Raji (cell line): ENCODE measurements around the gene LIX1L.

Source experiments
- POLR2A ChIP-seq: IDR thresholded peaks from 2 replicates; pipeline ENCODE4 v1.6.1; 2011; ENCODE audit warnings: low read depth, low read length, control low read depth; ENCODE audit not compliant: insufficient read depth

Gene LIX1L

GRCh38 chr1:145906954-145907753 is 50.7 kb downstream of the LIX1L start:
- no peak for TF ChIP-seq POLR2A

DNA sequence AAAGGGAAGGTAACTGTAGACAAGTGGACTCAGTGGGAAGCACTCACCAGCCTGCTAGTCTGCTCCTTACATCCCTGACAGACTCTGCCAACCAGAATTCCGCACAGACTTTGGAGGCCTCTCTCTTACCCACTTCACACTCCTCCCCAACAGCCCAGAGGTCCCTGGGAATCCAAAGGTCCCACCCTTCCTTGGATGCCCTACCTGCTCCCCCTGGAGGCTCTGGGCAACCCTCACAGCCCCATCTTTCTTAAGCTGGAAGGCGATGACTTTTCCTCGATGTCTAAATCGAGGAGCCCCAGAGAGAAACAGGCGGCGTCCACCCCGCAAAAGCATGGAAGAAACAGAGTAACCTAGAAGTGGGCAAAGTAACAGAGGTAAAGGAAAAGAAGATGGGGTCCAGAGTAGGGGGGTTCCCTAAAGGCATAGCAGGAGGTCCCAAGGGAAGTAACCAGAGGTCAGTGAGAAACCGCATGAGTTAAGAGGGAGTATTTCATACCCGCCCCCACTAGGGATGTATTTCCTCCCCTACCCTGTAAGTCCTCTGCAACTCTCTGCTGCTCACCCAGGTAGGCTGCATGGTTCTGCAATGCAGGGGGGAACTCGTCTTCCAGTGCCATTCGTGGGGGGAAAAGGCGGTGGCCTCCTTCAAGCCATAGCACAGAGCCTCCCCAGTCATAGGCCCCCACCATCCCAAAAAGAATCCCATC is 56.4 kb downstream of the LIX1L start:
- no peak for TF ChIP-seq POLR2A

DNA sequence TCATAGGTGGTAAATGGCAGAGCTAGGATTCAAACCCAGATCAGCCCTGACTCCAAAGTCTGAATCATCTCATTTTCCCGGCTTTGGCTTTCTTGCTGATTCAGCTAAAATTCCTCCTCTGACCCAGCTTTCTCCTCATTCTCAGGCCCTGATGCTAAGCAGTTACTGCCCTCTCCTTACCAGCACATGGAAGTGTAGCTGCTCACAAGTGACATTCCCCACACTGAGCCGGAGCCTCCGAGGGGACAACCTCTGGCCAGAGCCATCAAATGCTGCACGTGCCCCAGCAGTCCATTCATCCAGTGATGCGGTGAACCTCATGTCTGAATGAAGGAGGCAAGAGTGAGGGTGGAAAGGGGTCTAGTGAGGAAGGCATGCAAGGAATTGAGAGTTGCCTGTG is 59.1 kb downstream of the LIX1L start:
- TF ChIP-seq POLR2A, result no peak

GRCh38 chr1:145897969-145898368 is 59.8 kb downstream of the LIX1L start:
- no peak for TF ChIP-seq POLR2A

DNA sequence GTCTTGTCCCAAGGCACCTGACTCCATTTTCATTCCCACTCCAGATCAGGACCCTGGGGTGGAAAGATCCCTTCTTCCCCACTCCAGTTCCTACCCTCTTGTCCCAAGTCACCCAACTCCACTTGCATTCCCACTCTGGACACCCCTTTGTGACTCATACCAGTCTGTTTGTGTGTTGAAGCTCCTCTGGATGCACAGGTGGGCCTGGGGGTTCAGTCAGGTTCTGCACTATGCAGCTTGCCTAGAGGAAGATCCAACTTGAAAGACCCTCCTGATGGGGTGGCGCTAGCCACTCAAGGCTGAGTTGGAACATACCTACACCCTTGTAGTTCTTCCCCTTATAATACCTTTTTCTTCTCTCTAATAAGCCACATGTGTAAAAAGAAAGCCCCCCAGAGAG is 62.3 kb downstream of the LIX1L start:
- no peak for TF ChIP-seq POLR2A

DNA sequence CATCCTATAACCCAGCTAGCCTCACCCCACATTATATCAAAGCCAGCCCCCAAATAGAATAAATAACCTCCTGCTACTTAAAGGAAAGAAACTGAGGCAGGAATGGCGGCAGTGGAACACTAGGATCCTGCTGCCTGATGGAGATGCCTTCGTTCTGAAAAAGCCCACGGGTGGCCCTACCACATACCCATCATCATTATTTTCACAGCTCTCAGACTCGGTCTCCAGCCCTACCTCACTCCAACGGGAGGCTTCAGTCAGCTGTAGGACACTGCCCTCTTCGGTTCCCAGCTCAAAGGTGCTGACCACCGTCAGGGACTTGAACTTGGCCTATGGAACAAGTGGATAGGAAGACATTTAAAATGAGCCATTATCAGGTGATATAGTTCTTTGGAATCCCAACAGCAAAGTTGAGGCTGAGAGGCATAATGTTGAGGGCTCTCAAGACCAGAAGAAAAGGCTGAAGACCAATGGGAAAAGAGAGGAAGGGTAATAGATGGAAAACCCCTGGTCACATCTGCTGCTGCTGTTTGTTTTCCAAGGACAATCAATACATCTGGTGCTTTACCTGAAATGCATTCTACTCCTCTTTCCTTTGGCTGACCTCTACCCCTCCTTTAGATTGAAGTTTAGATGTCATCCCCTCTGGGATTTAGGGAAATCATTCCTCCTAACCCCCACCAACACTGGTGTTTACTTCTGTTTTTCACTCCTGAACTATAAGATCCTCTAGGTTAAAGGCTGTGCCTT is 64.3 kb downstream of the LIX1L start:
- no peak for TF ChIP-seq POLR2A

GRCh38 chr1:145892486-145893087 is 65.2 kb downstream of the LIX1L start:
- no peak for TF ChIP-seq POLR2A

DNA sequence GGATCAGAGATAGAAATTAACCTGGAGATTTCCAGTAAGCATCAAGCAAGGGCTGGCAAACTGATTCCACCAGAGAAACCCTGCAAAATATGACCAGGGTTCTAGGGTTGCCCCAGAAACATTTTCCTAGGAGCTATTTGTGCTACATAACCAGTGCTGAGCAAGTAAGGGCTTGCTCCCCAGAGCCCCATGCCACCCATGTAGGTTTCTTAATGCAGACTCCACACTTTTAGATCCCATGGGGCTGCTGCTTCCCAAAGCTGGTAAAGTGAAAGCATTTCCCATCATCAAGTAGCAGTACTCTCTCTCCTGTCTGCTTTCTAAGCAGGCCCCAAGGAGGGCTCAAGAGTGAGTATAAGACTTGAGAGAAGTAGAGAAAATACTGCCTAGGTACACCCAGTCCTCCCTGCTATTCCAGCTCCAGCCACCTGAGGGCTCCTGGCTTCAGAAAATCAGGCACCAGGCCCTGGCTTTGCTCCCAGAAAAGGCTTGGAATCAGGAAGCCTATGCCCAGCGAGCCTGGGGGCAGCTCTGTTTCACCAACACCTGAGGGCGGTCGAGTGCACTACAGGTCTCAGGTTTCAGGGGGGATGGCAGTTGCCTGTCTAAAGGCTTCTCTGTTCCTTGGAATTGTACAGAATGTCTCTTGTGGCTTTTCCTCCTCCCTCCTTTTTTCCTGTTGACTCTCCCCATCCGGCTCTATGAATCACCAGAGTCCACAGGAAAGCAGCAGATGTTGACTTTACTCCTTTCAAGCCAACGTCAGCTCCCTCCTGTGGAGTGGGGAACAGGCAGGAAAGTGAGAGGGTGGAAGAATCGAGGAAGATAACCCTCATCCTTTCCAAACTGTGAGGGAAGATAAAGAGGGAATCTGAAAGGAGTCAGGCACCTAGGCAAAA is 66.0 kb downstream of the LIX1L start:
- TF ChIP-seq POLR2A, result no peak

DNA sequence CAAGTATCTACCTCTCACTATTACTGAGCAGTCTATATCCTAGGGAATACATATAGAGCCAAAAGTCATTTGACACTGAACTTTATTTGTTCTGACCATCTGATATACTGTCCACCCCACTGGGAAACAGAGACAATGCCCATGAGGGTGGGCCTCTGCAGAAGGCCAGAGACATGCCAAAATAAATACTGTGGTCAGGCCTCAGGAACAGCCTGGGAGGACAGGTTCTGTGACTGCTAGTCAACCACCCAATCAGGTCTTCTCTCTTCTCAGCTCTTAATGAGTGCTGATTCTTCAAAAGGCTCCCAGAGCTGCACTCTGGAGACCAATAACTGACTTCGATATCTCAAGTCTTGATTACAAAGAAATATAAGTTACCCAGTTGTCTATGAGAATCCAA is 66.7 kb downstream of the LIX1L start:
- no peak for TF ChIP-seq POLR2A

DNA sequence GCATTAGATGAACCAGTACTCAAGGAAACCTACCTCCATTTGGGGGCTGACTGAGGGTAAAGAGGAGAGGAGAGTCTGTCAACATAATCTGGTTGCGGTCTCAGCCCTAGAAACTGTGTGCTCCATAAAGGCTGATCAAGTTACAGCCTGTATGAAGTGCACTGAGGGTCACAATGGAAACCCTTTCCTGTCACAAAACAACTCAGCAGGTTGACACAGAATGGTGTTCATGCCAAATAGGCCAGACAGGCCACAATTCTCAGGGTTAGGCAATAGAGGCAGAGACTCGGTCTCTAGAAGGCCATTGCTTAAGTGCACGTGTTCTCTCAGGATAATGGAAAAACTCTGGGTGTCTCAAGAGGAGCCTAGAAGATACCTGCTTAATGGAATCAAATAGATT is 68.1 kb downstream of the LIX1L start:
- TF ChIP-seq POLR2A, result no peak

- no peak for TF ChIP-seq POLR2A
Observed at GRCh38 chr1:145887631-145888030, 70.2 kb downstream of the LIX1L start.

GRCh38 chr1:145886816-145887215 is 71.0 kb downstream of the LIX1L start:
- TF ChIP-seq POLR2A, result no peak

- TF ChIP-seq POLR2A, result no peak
Observed at GRCh38 chr1:145886390-145886789, 71.4 kb downstream of the LIX1L start.

GRCh38 chr1:145885738-145886287 is 72.0 kb downstream of the LIX1L start, which contains the start of gene ANKRD35:
ANKRD35 (minus strand) TSS chr1:145885866; CDS start chr1:145885758, 108 bp downstream.
- TF ChIP-seq POLR2A, result no peak
